Measurements from ENCODE around the gene CDH13.

GRCh38 chr16:83762992-83763358 lies 1136.2 kb downstream of the CDH13 start:
- no peak for TF ChIP-seq BCL3 (IDR thresholded peaks at IDR 0.05)
- no peak for TF ChIP-seq MAX (IDR thresholded peaks at IDR 0.05)
- TF ChIP-seq CTCF (IDR thresholded peaks at IDR 0.05) = no peak
- no peak for TF ChIP-seq REST (IDR thresholded peaks at IDR 0.05)
- TF ChIP-seq POLR2AphosphoS2 (conservative IDR thresholded peaks at IDR 0.05; ENCODE audit: low read length) = no peak
- no peak for TF ChIP-seq POLR2A (IDR thresholded peaks at IDR 0.05; ENCODE audit: low read length)
- no peak for TF ChIP-seq RFX5 (IDR thresholded peaks at IDR 0.05)
- no peak for TF ChIP-seq MAZ (IDR thresholded peaks at IDR 0.05; ENCODE audit: borderline replicate concordance, low read depth, low read length)
- no peak for TF ChIP-seq EHF (CRISPR knock-in tag; IDR thresholded peaks at IDR 0.05)
- TF ChIP-seq USF2 (IDR thresholded peaks at IDR 0.05) = no peak
- TF ChIP-seq JUN (IDR thresholded peaks at IDR 0.05) = no peak
